Activated CD8-positive, alpha-beta memory T cell treated with anti-CD3 and anti-CD28 coated beads, Interleukin-2, amount 10 ng/mL, durations not matched to agents 7 days and 5 days (primary cell): Measurements from ENCODE around the gene DDX51. TPM values are rescaled to one million over a fixed set of nuclear protein-coding genes. Genes with fewer than 3 reads are reported as not detected.

Source experiments
- ATAC-seq: fragments of 150-1000 bp; cut with Tn5 transposase; one replicate; pipeline ENCODE4 v1.10.0; 2021; ENCODE audit warnings: moderate library complexity
- CTCF ChIA-PET: fragments of 350-600 bp; sonication (Branson Sonifier 250); formaldehyde crosslinking; loops from one replicate; lab custom pipeline; 2021; ENCODE audit warnings: antibody characterized with exemption; lab: Charles Lee
- DNase-seq: peaks from one replicate; pipeline ENCODE4 v3.0.0-alpha.2; 2020
- H3K27ac Mint-ChIP-seq: one replicate; pipeline ENCODE4 v1.8.0; 2021; ENCODE audit warnings: mild to moderate bottlenecking, mixed read lengths
- H3K27me3 Mint-ChIP-seq: one replicate; pipeline ENCODE4 v1.8.0; 2021; ENCODE audit warnings: mixed read lengths
- H3K36me3 Mint-ChIP-seq: one replicate; pipeline ENCODE4 v1.8.0; 2021; ENCODE audit warnings: mild to moderate bottlenecking, mixed read lengths
- H3K4me1 Mint-ChIP-seq: one replicate; pipeline ENCODE4 v1.8.0; 2021; ENCODE audit warnings: mixed read lengths
- H3K4me3 Mint-ChIP-seq: one replicate; pipeline ENCODE4 v1.8.0; 2021; ENCODE audit warnings: mild to moderate bottlenecking, moderate library complexity, mixed read lengths
- H3K9me3 Mint-ChIP-seq: one replicate; pipeline ENCODE4 v1.8.0; 2022; ENCODE audit warnings: low read depth, mixed read lengths
- total RNA-seq, 2 experiments: library from RNA; stranded (reverse); gene quantifications; one replicate each; pipeline ENCODE4 v1.2.3, GENCODE V29; 2021

DDX51 gene, protein sequence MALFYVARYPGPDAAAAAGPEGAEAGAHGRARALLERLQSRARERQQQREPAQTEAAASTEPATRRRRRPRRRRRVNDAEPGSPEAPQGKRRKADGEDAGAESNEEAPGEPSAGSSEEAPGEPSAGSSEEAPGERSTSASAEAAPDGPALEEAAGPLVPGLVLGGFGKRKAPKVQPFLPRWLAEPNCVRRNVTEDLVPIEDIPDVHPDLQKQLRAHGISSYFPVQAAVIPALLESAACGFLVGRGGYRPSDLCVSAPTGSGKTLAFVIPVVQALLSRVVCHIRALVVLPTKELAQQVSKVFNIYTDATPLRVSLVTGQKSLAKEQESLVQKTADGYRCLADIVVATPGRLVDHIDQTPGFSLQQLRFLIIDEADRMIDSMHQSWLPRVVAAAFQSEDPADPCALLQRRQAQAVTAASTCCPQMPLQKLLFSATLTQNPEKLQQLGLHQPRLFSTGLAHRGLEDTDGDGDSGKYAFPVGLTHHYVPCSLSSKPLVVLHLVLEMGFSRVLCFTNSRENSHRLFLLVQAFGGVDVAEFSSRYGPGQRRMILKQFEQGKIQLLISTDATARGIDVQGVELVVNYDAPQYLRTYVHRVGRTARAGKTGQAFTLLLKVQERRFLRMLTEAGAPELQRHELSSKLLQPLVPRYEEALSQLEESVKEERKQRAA
- 10 to 100 TPM; 24.4 to 30.5 TPM for total RNA-seq

DNA sequence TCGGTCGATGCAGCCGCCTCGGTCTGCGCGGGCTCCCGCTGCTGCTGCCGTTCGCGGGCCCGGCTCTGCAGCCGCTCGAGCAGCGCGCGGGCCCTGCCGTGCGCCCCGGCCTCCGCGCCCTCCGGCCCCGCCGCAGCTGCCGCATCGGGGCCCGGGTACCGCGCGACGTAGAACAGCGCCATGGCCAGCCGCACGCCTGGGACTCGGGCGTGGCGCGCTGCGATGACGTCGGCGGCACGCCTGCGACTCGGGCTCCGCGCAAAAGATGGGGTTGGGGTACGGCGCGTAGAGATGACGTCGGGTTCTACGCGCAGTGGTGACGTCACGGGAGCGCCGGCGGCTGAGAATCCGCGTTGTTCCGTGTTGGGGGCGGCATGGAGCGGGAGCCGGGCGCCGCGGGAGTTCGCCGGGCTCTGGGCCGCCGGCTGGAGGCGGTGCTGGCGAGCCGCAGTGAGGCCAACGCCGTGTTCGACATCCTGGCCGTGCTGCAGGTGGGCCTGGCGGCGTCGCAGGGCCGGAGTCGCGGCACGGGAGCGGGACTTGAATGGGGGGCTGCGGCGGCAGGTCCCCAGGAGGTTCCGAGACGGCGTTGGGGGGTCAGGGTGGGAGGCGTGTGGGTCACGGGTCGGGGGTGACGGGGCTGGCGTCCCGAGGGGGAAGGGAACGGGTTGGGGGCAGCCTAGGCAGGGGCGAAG is at the start of gene DDX51, which contains the start of gene NOC4L:
Gene DDX51 (minus strand): TSS at position 205 of the 695 bp plus-strand sequence. CDS start 23 bp downstream, at position 182.
Gene NOC4L (plus strand): TSS at position 343 of the 695 bp plus-strand sequence. CDS start 32 bp downstream, at position 375.
- Mint-ChIP-seq H3K4me3 (peak within 1 kb of the TSS; percentile 84), H3K27ac (peak within 1 kb of the TSS; percentile 91), H3K9me3 (no peaks in the 10 kb centered on the region), H3K27me3 (no peaks in the 10 kb centered on the region), H3K4me1 (peaks cover 29% of the 10 kb centered on the region), H3K36me3 (peaks cover 6% of the 10 kb centered on the region)
- CTCF ChIA-PET, result interaction anchor here (0.9 to 1.5 kb wide), 3 partner anchors 9 to 270 kb away, joined by 3 to 9 read pairs (median 3); no protein-coding TSS in a partner anchor
- DNase-seq (peak; percentile 96), ATAC-seq (peak; percentile 93)

DNA sequence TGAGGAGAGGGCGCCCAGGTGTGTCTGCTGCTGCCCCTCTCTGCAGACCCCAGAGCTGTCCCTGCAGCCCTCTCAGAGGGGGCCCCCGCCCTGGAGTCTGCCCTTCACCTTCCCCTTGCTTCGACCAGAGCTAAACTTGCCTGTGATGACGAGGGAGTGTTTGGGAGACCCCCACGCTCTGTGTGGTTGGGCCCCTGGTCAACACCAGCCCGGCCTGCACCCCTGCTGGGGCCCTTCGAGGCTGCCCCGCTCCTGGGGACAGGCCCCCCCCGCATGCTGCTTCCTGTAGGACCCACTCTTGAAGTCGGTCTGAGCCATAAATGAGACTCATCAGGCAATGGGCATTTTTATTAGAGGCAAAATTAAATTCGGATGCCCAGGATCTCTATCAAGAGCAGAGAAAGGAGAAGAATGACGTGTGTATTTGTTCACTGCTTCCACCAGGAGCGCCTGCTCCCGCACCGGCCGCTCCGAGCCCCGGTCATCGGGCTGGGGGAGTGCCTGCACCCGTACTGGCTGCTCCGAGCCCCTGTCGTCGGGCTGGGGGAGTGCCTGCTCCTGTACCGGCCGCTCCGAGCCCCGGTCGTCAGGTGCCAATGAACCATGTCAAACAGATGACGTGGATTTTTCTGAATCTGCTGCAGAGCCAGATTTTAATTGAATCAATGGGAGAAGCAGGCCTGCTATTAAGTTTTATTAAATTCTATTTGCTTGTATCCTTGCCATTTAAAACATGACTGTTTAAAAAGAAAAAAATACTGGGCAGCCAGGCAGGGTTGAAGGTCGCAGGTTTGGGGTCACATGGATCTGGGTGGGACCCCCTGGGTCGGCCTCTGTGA is 47.8 kb upstream of the DDX51 start:
- no peak overlapping the region for H3K27ac Mint-ChIP-seq
- H3K36me3 Mint-ChIP-seq, result peaks cover 2% of the 10 kb centered on the region
- H3K9me3 Mint-ChIP-seq, result peaks cover 3% of the 10 kb centered on the region
- no peaks in the 10 kb centered on the region for H3K27me3 Mint-ChIP-seq
- CTCF ChIA-PET, result no interaction called here
- no peak overlapping the region for H3K4me3 Mint-ChIP-seq
- no peak for ATAC-seq
- DNase-seq, result no peak
- peaks cover 23% of the 10 kb centered on the region for H3K4me1 Mint-ChIP-seq

DNA sequence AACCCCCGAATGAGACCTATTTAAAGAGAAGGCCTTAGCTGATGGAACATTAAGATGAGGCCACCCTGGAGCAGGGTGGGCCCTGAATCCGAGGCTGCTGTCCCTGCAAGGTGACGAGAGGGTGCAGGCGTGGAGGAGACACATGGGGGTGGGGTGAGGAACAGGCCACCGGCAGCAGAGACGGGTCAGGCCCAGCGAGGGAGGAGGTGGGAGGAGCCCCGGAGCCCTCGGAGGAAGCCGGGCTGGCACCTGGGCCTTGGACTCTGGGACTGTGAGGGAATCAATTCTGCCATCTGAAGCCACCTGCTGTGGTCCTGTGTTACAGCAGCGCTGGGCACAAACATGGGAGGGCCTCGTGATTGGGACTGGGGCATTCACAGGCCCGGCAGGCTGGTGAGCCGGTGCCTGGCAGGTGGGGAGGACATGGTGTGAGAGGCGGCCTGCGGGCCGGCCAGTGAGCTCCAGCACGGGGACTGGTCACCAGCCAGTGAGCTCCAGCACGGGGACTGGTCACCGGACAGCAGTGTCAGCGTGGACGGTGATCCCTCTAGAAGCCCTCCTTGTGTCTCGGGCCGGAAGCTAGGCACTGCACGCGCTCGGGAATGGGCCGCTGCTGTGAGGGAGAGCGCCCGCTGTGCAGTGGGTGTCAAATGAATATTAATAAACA is 46.8 kb upstream of the DDX51 start:
- ATAC-seq, result no peak
- CTCF ChIA-PET, result no interaction called here
- no peak for DNase-seq
- H3K9me3 Mint-ChIP-seq, result peaks cover 3% of the 10 kb centered on the region
- peaks cover 32% of the 10 kb centered on the region for H3K4me1 Mint-ChIP-seq
- H3K27ac Mint-ChIP-seq, result no peak overlapping the region
- H3K36me3 Mint-ChIP-seq, result peaks cover 2% of the 10 kb centered on the region
- H3K4me3 Mint-ChIP-seq, result no peak overlapping the region
- no peaks in the 10 kb centered on the region for H3K27me3 Mint-ChIP-seq

DNA sequence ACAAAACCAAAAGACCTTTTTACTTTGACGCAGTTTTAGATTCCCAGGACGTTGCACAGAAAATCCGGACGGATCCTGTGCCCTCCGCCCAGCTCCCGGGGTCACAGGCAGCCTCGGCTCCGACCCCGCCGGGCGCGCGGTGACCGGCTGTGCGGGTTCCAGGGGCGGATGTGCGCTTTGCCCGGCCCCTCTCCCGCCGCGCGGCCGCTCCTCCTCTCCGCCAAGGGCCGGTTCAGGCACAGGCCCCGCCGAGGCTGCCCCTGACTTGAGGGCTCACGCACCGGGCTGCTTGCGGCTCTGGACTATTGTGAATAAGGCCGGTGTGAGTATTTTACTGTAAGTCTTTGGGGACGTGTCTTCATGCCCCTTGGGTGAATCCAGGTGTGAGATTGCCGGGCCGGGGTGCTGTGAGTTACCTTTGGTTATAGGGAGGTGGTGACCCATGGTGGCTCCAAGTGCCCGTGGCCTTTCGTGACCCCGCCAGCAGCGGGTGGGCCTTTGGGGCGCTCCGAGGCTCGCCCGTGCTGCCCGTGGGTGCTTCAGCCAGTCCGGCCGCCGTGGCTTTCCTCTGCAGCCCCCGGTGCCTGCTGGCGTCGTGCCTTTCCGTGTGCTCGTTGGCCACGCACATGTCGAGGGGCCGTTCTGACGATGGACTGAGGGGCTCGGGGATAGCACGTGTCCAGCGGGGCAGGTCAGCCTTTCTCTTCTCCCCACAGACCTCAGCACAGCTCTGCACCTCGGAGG is 46.1 kb upstream of the DDX51 start:
- ATAC-seq (peak; percentile 31), DNase-seq (no peak)
- peaks cover 6% of the 10 kb centered on the region for H3K27me3 Mint-ChIP-seq
- peaks cover 3% of the 10 kb centered on the region for H3K36me3 Mint-ChIP-seq
- H3K9me3 Mint-ChIP-seq, result peaks cover 3% of the 10 kb centered on the region
- H3K27ac Mint-ChIP-seq, result peak overlapping the region; percentile 79
- H3K4me1 Mint-ChIP-seq, result peaks cover 40% of the 10 kb centered on the region
- H3K4me3 Mint-ChIP-seq, result peak overlapping the region; percentile 83
- CTCF ChIA-PET, result interaction anchor here (1.2 to 1.7 kb wide), 3 partner anchors 11 to 36 kb away, joined by 3 to 13 read pairs (median 9); no protein-coding TSS in a partner anchor

DNA sequence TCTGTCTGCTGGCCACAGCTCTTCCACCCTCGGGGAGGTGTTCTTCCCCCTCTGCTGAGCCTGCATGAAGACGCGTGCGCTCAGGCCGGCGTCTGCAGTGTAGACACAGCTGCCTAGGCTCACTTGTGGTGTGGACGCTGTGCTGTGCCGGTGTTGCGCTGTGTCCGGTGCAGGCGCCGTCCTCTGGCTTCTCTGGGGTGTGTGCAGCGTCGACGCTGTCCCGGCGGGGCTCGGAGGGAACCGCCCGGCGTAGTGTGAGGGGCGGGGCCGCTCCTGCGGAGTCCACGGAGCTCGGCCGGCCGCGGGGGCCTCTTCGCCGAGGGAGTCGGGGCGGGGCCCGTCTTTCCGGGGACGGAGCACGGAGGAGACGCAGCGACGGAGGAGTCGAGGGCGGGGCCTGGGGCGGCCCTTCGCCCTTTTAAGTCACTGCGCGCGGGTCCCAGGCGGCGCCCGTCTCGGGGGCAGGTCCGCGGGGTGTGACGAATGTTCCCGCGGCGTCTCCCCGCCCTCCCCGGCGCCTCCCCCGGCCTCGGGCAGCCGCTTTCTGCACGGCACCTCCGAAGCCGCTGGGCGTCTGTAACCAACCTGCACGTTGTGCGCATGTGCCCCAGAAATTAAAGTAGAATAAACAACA is 45.4 kb upstream of the DDX51 start:
- H3K9me3 Mint-ChIP-seq, result peaks cover 3% of the 10 kb centered on the region
- peaks cover 3% of the 10 kb centered on the region for H3K36me3 Mint-ChIP-seq
- DNase-seq, result peak; percentile 97
- CTCF ChIA-PET, result interaction anchor here (0.6 to 1.7 kb wide), 6 partner anchors 11 to 333 kb away, joined by 3 to 13 read pairs (median 3); no protein-coding TSS in a partner anchor
- ATAC-seq, result peak; percentile 93
- H3K4me1 Mint-ChIP-seq, result peaks cover 41% of the 10 kb centered on the region
- peak overlapping the region; percentile 79 for H3K27ac Mint-ChIP-seq
- peaks cover 8% of the 10 kb centered on the region for H3K27me3 Mint-ChIP-seq
- peak overlapping the region; percentile 83 for H3K4me3 Mint-ChIP-seq

DNA sequence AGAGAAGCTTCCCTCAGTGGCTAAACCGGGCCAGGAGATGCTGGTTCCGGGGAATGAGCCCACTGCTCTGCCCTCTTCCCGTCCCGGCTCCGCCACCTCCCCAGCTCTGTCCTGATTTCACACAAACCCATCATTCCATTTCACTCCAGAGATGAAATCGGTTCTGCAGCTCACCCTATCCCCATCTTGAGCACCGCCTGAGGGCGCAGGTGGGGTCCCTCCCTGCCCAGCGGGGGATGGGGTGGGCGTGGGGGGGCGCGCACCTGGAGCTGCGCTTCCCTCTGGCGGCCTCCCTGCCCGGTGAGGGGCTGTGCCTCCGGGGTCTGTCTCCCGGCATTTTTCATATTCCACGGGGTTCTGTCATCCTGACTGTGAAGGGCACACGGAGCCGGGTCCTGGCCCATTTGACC is 44.8 kb upstream of the DDX51 start:
- ATAC-seq, result no peak
- no peak for DNase-seq
- Mint-ChIP-seq H3K4me3 (peak overlapping the region; percentile 83), H3K27ac (peak overlapping the region; percentile 71), H3K27me3 (peaks cover 13% of the 10 kb centered on the region), H3K36me3 (peaks cover 1% of the 10 kb centered on the region), H3K9me3 (peaks cover 3% of the 10 kb centered on the region), H3K4me1 (peaks cover 41% of the 10 kb centered on the region)
- CTCF ChIA-PET, result interaction anchor here (0.6 to 1.7 kb wide), 6 partner anchors 10 to 333 kb away, joined by 3 to 13 read pairs (median 3); no protein-coding TSS in a partner anchor

DNA sequence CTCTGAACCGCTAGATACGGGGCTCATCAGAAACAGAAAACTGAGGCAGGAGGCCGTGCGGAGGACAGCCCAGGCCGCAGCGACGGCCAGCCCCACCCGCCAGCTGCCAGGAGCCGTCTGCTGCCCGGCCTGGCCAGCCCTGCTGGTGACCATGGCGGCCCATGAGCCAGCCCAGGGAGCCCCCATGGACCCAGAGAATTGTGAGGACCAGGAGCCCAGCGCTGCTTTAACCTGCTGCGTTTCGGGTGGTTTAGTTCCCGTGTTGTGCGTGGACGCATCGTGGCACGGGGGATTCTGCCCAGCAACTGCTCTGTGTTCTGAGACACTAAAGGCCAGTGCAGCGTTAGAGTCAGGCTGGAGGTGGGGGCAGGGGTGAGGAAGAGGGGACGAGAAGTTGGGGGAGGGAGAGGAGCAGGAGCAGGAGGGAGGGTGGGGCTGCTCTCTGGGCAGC is 44.4 kb upstream of the DDX51 start:
- Mint-ChIP-seq H3K4me1 (peaks cover 41% of the 10 kb centered on the region), H3K27ac (no peak overlapping the region)

DNA sequence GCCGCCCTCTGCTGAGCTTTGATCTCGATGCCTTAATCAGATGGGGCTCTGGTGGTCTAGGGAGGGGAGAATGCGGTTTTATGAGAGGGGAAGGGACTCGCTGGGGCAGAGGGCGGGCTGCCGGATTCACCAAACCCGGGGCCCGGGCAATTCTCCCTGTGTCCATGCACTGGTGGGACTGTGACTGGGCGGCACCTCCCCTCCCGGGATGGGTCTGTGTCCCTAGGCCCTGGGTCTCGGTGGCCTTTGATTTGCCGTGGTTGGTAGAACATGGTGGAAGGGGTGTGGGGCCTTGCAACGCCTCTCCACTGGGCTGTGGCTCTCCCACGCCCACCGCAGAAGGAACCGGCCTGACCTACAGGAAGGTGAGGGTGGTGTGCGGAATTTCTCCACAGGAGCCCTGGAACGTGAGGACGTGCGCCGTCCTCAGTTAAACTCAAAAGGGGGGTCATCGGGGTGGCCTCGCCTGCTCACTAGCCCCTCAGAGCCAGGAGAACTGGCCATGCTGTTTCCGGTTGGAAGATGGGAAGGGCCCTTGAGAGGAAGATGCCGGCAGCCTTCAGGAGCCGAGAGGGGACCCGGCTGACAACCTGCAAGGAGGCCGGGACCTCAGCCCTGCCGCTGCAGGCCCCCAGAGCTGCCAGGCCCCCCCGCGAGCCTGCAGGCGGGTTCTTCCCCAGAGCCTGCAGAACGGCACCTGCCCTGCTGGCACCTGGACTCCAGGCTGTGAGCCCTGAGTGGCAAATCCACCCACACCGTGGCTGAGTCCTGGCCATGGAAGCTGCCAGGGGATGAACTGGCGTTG is 43.7 kb upstream of the DDX51 start:
- CTCF ChIA-PET, result interaction anchor here (1.2 to 2.6 kb wide), 2 partner anchors 34 to 334 kb away, joined by 3 to 10 read pairs; no protein-coding TSS in a partner anchor
- H3K4me3 Mint-ChIP-seq, result peak overlapping the region; percentile 44
- DNase-seq (no peak), ATAC-seq (no peak)
- no peak overlapping the region for H3K27ac Mint-ChIP-seq
- H3K27me3 Mint-ChIP-seq, result peaks cover 19% of the 10 kb centered on the region
- peaks cover 1% of the 10 kb centered on the region for H3K36me3 Mint-ChIP-seq
- H3K9me3 Mint-ChIP-seq, result no peaks in the 10 kb centered on the region
- peaks cover 41% of the 10 kb centered on the region for H3K4me1 Mint-ChIP-seq

More for the DNA sequence above, 44.4 kb upstream of the DDX51 start:
- Mint-ChIP-seq H3K27me3 (peaks cover 14% of the 10 kb centered on the region), H3K36me3 (peaks cover 1% of the 10 kb centered on the region), H3K9me3 (peaks cover under 1% of the 10 kb centered on the region), H3K4me3 (peak overlapping the region; percentile 44)
- CTCF ChIA-PET, result interaction anchor here (0.6 to 1.7 kb wide), 5 partner anchors 10 to 334 kb away, joined by 3 to 13 read pairs (median 3); no protein-coding TSS in a partner anchor
- no peak for DNase-seq
- no peak for ATAC-seq

DNA sequence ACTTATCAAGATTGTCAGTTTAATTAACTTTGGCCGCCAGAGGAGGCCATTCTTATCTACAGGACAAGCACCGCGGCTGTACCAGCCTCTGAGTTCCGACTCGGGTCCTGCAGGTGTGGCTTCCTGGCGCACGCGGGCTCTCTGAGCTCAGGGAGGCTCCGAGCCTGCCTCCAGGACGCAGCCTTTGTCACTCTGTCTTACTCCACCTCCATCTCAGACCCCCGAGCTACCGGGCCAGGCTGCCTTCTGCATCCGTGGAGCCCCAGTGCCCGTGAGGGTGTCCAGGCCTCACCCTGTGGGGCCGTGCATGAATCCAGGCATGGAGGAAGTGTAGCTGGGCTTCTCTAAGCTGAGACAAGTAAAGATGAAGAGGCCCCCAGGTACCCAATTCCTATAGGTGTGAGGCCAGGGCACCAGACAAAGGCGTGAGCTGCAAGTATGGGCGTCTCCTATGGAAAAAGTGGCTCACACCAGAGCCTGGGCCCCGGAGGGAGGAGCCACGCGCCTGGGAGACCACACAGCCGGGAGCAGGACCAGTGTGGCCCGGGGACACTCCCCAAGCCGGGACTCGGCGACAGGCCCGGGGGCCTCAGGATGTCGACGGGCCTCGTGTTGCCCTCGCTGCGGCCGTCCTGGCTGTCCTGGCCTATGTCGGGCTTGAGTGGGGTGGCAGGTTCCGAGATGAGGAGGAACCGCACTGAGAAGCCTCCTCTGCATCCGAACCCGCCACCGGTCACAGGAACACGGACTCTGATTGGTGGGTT is 42.9 kb upstream of the DDX51 start:
- Mint-ChIP-seq H3K4me1 (peaks cover 41% of the 10 kb centered on the region), H3K27me3 (peaks cover 19% of the 10 kb centered on the region), H3K27ac (peak overlapping the region; percentile 89), H3K36me3 (peaks cover 1% of the 10 kb centered on the region), H3K4me3 (peak overlapping the region; percentile 71), H3K9me3 (no peaks in the 10 kb centered on the region)
- DNase-seq (no peak), ATAC-seq (no peak)
- CTCF ChIA-PET, result interaction anchor here (1.1 to 2.6 kb wide), 2 partner anchors 15 to 33 kb away, joined by 3 to 10 read pairs; no protein-coding TSS in a partner anchor
